Bronchus fibroblast of lung (primary cell): ENCODE data around the gene GALE. TPM values are rescaled to one million over a fixed set of nuclear protein-coding genes. Genes with fewer than 3 reads are reported as not detected.

Experiments used
- total RNA-seq: library from RNA; depleted of rRNA; stranded (reverse); fragments of >200 nt; gene quantifications from 2 replicates; pipeline ENCODE4 v1.2.3, GENCODE V29; 2015

The GALE gene
- 81.0 and 82.9 TPM in 2 replicates for total RNA-seq

GRCh38 chr1:23800400-23801337, at the start of gene GALE:
Gene GALE (minus strand): TSS chr1:23800754. CDS start chr1:23799007, 1,747 bp downstream.

DNA sequence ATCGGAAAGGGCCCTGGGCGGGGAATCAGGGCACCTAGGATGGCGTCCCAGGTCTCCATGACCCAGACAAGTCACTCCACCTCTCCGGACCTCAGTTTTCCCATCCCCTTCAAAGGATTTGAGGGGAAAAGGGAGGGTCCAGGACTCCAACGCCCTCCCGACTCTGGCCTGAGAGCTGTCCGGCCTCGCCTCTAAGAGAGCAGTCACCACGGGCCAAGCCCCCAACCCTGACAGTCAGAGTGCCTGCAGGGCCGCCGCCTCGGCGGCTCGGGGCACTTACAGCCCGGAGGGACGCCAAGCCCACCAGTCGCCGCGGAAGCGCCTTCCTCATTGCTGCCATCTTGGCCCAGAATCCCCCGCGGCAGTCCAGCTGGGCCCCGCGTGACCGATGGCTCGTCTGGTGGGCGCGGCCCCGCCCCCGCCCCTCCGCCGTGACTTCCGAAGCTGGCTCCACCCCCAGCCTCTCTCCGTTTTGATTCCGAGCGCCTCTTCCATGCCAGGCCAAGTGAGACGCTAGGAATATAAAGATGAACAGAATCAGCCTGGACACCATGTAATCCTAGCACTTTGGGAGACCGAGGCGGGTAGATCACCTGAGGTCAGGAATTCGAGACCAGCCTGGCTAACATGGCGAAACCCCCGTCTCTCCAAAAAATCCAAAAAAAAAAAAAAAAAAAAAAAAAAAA, 24.7 kb upstream of the GALE start, which contains the start of gene HMGCL:
Gene HMGCL (minus strand): TSS at position 354 of the 686 bp plus-strand sequence. CDS start 14 bp downstream, at position 340.

DNA sequence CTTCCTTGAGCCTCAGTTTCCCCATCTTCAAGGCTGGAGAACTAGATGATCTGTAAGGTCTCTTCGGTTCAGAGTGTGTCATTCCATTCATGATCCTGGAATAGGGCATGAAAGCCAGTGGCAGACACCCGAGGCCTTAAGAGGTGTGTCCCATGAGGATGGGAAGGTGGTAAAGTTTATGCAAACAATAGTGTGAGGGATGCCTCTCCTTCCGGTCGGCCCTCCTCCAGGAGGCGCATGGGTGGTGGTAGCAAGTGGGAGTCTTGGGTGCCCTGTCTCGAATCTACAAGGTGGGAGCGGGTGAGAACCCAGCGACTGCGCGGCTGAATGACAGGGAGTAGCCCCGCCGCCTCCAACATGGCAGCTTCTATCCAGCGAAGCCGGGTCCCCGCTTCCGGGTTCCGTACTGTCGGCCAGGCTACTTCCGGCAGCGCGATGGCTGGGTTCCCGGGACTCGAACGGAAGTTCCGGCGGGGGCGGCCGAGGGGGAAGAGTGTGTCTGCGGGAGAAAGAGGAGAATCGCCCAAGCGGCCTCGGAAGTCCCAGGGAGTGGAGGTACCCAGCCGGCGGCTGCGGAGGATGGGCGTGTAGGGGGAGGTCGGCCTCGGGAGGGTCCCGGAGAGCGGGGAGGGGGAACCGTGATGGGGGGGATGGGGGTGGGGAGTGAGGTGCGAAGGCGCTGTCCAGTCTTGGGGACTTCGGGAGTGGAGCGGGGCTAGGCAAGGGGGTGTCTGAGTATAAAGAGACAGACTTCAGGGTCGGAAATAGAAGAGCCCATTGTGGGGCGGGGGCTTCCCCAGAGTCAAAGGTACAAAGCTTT, 9.6 kb downstream of the GALE start, which contains the start of gene LYPLA2:
Gene LYPLA2 (plus strand): TSS at position 450 of the 820 bp plus-strand sequence. CDS start 1,538 bp downstream, outside the sequence.

GRCh38 chr1:23777979-23778814, 22.4 kb downstream of the GALE start, which contains the start of gene PITHD1:
Gene PITHD1 (plus strand): TSS chr1:23778418. CDS start chr1:23778516, 98 bp downstream.

Other genes with a start within 250 kb of the GALE start
- gene ID3, start 241.3 kb downstream of the GALE start, total RNA-seq: 131 and 139 TPM in 2 replicates
- gene RPL11, start 108.9 kb downstream of the GALE start, total RNA-seq: 952 and 1,010 TPM in 2 replicates
- 24.4 and 26.2 TPM in 2 replicates for gene ELOA, start 57.3 kb downstream of the GALE start, total RNA-seq
- 47.6 and 47.9 TPM in 2 replicates for gene PITHD1, start 22.3 kb downstream of the GALE start, total RNA-seq
- gene LYPLA2, start 9.6 kb downstream of the GALE start, total RNA-seq: 53.7 and 57.2 TPM in 2 replicates
- gene HMGCL, start 24.7 kb upstream of the GALE start, total RNA-seq: 40.7 and 43.7 TPM in 2 replicates
- 5.4 TPM in 2 replicates for gene FUCA1, start 67.5 kb upstream of the GALE start, total RNA-seq
- gene CNR2, start 112.6 kb upstream of the GALE start, total RNA-seq: not detected in 2 replicates
- gene PNRC2, start 159.1 kb upstream of the GALE start, total RNA-seq: 60.2 and 65.1 TPM in 2 replicates
- 74.0 and 86.8 TPM in 2 replicates for gene SRSF10, start 179.6 kb upstream of the GALE start, total RNA-seq